GM19035 (cell line): ENCODE results near the gene TMEM145.
"Not testable (repeated sequence)": the region's sequence is repeated elsewhere in the genome, so short reads cannot be mapped to it uniquely, and the experiment has no call there.

Source experiments
- ATAC-seq: cut with Tn5 transposase; IDR thresholded peaks from one replicate; pipeline ENCODE4 v1.9.1; 2021; ENCODE audit not compliant: unreplicated experiment

TMEM145 gene

GRCh38 chr19:42333975-42334696 lies 21.0 kb downstream of the TMEM145 start:
- ATAC-seq: no peak

GRCh38 chr19:42334697-42335373 lies 21.7 kb downstream of the TMEM145 start:
- ATAC-seq: no peak

- ATAC-seq: no peak
These were observed 22.3 kb downstream of the TMEM145 start for GRCh38 chr19:42335374-42335936.

DNA sequence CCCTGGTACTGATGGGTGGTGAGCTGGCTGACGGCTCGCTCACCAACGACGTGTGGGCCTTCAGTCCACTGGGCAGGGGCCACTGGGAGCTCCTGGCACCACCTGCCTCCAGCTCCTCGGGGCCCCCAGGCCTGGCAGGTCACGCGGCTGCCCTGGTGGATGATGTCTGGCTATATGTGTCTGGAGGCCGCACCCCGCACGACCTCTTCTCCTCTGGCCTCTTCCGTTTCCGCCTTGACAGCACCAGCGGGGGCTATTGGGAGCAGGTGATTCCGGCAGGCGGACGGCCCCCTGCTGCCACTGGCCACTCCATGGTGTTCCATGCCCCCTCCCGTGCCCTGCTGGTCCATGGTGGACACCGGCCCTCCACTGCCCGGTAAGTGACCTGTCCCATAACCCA lies 22.9 kb downstream of the TMEM145 start:
- ATAC-seq: no peak

- ATAC-seq: not testable (repeated sequence)
These were observed 26.2 kb downstream of the TMEM145 start for GRCh38 chr19:42339126-42339860.

DNA sequence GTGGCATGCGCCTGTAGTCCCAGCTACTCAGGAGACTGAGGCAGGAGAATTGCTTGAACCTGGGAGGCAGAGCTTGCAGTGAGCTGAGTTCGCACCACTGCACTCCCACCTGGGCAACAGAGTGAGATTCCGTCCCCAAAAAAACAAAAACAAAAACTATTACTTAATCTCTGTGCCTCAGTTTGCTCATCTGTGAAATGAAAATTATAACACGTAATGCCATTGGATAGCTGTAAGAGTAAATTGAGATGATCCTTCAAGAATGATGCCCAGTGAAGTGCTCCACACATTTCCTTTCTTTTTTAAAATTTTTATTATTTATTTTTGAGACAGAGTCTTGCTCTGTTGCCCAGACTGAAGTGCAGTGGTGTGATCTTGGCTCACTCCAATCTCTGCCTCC lies 26.8 kb downstream of the TMEM145 start:
- ATAC-seq: not testable (repeated sequence)

DNA sequence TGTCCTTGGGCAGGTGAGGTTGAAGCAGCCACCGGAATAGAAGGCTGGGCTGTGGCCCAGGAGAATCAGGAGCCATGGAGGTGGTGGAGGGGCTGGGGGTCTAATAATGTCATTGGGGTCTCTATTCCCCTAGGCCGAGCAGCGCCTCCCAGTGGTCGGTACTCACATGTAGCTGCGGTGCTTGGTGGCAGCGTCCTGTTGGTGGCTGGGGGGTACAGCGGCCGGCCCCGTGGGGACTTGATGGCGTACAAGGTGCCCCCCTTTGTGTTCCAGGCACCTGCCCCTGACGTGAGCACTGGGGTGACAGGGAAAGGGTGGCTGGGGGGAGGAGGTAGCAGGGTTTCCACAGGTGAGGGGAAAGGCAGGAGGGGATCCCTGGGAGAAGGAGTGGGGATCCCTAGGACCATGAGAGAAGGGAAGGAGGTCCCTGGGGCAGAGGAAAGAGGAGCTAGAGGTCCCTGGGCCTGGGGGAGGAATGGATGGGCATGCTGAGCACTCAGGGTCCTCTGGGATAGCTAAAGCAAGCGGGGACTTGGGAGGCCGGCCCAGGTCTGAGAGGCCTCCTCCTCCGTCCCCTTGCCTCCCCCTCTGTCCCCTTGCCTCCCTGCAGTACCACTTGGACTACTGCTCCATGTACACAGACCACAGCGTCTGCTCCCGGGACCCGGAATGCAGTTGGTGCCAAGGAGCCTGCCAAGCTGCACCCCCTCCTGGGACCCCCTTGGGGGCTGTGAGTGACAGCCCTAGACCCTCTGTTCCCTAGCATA lies 30.4 kb downstream of the TMEM145 start:
- ATAC-seq: no peak

- ATAC-seq: no peak
These were observed 31.3 kb downstream of the TMEM145 start for GRCh38 chr19:42344336-42344893.

DNA sequence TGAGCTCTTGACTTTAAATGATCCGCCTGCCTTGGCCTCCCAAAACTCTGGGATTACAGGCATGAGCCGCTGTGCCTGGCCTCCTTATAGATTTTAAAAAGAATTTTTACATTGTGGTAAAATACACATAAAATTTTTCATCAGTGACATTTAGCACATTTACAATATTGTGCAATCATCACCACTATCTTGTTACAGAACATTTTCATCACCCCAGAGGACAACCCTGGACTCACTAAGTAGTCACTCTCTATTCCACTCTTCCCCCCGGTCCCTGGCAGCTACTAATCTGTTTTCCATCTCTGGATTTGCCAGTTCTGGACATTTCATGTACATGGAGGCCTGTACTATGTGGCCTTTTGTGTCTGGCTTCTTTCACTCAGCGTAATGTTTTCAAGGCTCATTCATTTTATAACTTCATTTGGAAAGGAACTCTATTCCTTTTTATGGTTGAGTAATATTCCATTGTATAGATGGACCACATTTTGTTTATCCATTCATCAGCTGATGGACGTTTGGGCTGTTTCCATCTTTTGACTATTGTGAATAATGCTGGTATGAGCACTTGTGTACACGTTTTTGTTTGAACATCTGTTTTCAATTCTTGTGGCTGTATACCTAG lies 32.2 kb downstream of the TMEM145 start:
- ATAC-seq: no peak

- ATAC-seq: no peak
These were observed 35.1 kb downstream of the TMEM145 start for GRCh38 chr19:42348211-42348610.

- no peak for ATAC-seq
These were observed 36.4 kb downstream of the TMEM145 start for GRCh38 chr19:42349378-42350107.

GRCh38 chr19:42350417-42350816 lies 37.3 kb downstream of the TMEM145 start:
- no peak for ATAC-seq

- ATAC-seq: no peak
These were observed 38.1 kb downstream of the TMEM145 start for GRCh38 chr19:42351079-42351735.

DNA sequence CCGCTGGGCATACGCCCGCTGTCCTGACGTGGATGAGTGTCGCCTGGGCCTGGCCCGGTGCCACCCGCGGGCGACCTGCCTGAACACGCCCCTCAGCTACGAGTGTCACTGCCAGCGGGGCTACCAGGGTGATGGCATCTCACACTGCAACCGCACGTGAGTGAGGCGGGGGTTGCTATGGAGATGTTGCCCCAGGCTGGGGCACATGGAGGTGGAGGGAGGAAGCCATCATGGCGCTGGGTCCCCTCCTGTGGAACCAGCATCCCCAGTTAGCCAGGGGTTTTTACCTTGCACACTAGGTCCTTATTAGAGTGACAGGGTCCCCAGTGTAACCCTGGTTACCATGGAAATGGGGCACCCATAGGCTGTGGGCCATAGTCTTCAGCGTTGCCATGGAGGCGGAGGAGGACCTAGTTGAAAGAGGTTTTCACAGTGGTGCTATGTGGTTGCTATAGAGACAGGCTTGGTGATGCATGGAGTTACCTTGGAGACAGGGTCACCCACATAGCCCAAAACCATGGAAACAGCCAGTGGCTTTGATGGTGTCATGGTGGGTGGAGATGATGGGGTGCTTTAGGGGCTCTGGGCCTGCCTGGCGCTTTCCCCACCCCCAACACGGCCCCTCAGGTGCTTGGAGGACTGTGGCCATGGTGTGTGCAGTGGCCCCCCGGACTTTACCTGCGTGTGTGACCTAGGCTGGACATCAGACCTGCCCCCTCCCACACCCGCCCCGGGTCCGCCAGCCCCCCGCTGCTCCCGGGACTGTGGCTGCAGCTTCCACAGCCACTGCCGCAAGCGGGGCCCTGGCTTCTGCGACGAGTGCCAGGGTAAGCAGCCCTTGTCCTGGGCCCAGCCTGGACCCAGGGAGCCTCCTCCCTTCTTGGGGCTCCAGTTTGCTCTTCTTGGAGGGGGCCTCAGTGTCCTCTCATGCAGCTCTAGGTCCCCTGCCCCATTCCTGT lies 39.5 kb downstream of the TMEM145 start:
- no peak for ATAC-seq

DNA sequence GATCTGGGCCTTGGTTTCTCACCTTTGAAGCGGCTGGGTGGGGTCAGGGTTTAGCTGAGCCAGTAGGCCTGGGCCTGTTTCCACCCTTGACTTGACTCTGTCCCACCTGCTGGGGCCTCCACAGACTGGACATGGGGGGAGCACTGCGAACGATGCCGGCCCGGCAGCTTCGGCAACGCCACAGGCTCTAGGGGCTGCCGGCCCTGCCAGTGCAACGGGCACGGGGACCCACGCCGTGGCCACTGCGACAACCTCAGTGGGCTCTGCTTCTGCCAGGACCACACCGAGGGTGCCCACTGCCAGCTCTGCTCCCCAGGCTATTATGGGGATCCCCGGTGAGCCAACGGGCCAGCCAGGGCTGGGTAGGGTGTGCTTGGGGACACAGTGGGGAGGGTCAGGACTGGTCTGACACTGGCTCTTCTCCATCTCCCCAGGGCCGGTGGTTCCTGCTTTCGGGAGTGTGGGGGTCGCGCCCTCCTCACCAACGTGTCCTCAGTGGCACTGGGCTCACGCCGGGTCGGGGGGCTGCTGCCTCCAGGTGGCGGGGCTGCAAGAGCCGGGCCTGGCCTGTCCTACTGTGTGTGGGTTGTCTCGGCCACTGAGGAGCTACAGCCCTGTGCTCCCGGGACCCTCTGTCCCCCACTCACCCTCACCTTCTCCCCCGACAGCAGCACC lies 40.4 kb downstream of the TMEM145 start:
- ATAC-seq: no peak

- ATAC-seq: no peak
These were observed 42.8 kb downstream of the TMEM145 start for GRCh38 chr19:42355896-42356295.

DNA sequence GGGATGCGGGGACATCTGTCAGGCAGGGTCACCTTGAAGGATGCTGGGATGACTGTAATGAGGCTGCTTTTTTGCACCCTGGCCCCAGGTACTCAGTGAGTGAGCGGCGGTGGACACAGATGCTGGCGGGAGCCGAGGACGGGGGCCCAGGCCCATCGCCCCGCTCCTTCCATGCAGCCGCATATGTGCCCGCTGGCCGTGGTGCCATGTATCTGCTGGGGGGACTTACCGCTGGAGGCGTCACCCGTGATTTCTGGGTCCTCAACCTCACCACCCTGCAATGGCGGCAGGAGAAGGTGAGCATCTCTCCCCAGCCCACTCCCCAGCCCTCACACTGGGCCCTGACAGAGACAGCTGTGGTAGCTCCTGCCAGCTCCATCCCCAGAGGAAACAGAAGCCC lies 43.6 kb downstream of the TMEM145 start:
- ATAC-seq: no peak
